Epithelial cell of proximal tubule (primary cell): ENCODE data around the gene ODF4. TPM values are rescaled to one million over a fixed set of nuclear protein-coding genes. Genes with fewer than 3 reads are reported as not detected.
"Not testable (repeated sequence)": the region's sequence is repeated elsewhere in the genome, so short reads cannot be mapped to it uniquely, and the experiment has no call there.

Source experiments
- DNase-seq: peaks from one replicate; pipeline ENCODE4 v3.0.0-alpha.2; 2011; ENCODE audit warnings: low read depth
- H3K4me3 ChIP-seq: 2 replicates; pipeline ENCODE4 v1.5.1; 2011; ENCODE audit warnings: low read depth, mild to moderate bottlenecking, low read length
- CTCF ChIP-seq: conservative IDR thresholded peaks from 2 replicates; pipeline ENCODE4 v1.5.1; 2012; ENCODE audit warnings: low read depth, mild to moderate bottlenecking, low read length
- total RNA-seq: library from RNA; depleted of rRNA; stranded (reverse); fragments of >200 nt; gene quantifications from 2 replicates; pipeline ENCODE4 v1.2.3, GENCODE V29; 2015

The ODF4 gene
- total RNA-seq, 1 donor from 2014 or later = not detected

- no peak for TF ChIP-seq CTCF
- no peak for DNase-seq
- no peak overlapping the region for H3K4me3 ChIP-seq
Observed at GRCh38 chr17:8393470-8394231, 54.0 kb downstream of the ODF4 start.

- not testable (repeated sequence) for H3K4me3 ChIP-seq, DNase-seq
Observed at GRCh38 chr17:8394497-8394896, 54.9 kb downstream of the ODF4 start.

Other genes with a start within 250 kb of the ODF4 start
- 0.36 TPM in 1 of 2 replicates, not detected in the other for gene ALOXE3, start 221.3 kb upstream of the ODF4 start, total RNA-seq
- 0.35 TPM in 1 of 2 replicates, not detected in the other for gene HES7, start 215.7 kb upstream of the ODF4 start, total RNA-seq
- gene PER1, start 187.4 kb upstream of the ODF4 start, total RNA-seq = 13.1 and 17.1 TPM in 2 replicates
- 2.1 and 7.0 TPM in 2 replicates for gene VAMP2, start 176.9 kb upstream of the ODF4 start, total RNA-seq
- gene TMEM107, start 163.5 kb upstream of the ODF4 start, total RNA-seq = 16.9 and 24.3 TPM in 2 replicates
- 9.5 and 11.4 TPM in 2 replicates for gene BORCS6, start 149.7 kb upstream of the ODF4 start, total RNA-seq
- 136 and 165 TPM in 2 replicates for gene AURKB, start 129.3 kb upstream of the ODF4 start, total RNA-seq
- 9.1 and 13.0 TPM in 2 replicates for gene CTC1, start 91.8 kb upstream of the ODF4 start, total RNA-seq
- gene PFAS, start 90.6 kb upstream of the ODF4 start, total RNA-seq = 37.2 and 58.1 TPM in 2 replicates
- gene RANGRF, start 51.2 kb upstream of the ODF4 start, total RNA-seq = 36.5 and 37.8 TPM in 2 replicates
- 0.58 and 3.3 TPM in 2 replicates for gene SLC25A35, start 44.4 kb upstream of the ODF4 start, total RNA-seq
- gene ARHGEF15, start 29.6 kb upstream of the ODF4 start, total RNA-seq = 0.06 TPM in 1 of 2 replicates, not detected in the other
- gene RPL26, start 43.4 kb downstream of the ODF4 start, total RNA-seq = 2,667 and 4,627 TPM in 2 replicates
- gene RNF222, start 58.0 kb downstream of the ODF4 start, total RNA-seq = 0.12 and 0.80 TPM in 2 replicates
- gene NDEL1, start 96.0 kb downstream of the ODF4 start, total RNA-seq = 27.3 and 33.4 TPM in 2 replicates